B cell (primary cell): ENCODE results near the gene YOD1. TPM values are rescaled to one million over a fixed set of nuclear protein-coding genes. Genes with fewer than 3 reads are reported as not detected.
A peak's percentile ranks its signal among the peaks of the same experiment; 100 is the strongest.

Experiments used
- ATAC-seq: fragments of 200-7000 bp; cut with Tn5 transposase; one replicate; pipeline ENCODE4 v1.10.0; 2021; ENCODE audit warnings: low read depth, mild to moderate bottlenecking, moderate number of reproducible peaks, moderate library complexity
- CTCF ChIA-PET: fragments of 350-600 bp; sonication (Branson Sonifier 250); formaldehyde crosslinking; loops from one replicate; lab custom pipeline; 2021; ENCODE audit warnings: antibody characterized with exemption, inconsistent platforms; lab: Charles Lee
- POLR2A ChIA-PET: fragments of 350-600 bp; sonication (Branson Sonifier 250); formaldehyde crosslinking; loops from one replicate; lab custom pipeline; 2021; ENCODE audit warnings: antibody characterized with exemption; lab: Charles Lee
- DNase-seq: peaks from one replicate; pipeline ENCODE4 v3.0.0; 2013
- H2AFZ ChIP-seq: 2 replicates; pipeline ENCODE4 v1.6.1; 2012; ENCODE audit warnings: mild to moderate bottlenecking, low read depth, low read length; ENCODE audit not compliant: insufficient read depth, poor library complexity, severe bottlenecking
- H3K27ac ChIP-seq, 2 donors: 1 replicate in 1 of 2; 2 replicates in 1 of 2; pipeline ENCODE4 v1.5.1; 2012 to 2013; ENCODE audit warnings: low read length in 2 of 2, mild to moderate bottlenecking in 2 of 2, moderate library complexity in 1 of 2
- H3K27me3 ChIP-seq, 4 experiments: fragments of 200-600 bp in 1 of 4; sonication (generic) in 1 of 4; replicated peaks in 1 of 4; 1 replicate in 2 of 4; 2 replicates in 2 of 4; pipeline versions ENCODE4 v1.6.1 to v1.7.0; 2013 to 2016; ENCODE audit warnings: low read length in 3 of 4, mild to moderate bottlenecking in 2 of 4, mixed read lengths in 1 of 4, moderate library complexity in 1 of 4; ENCODE audit not compliant: insufficient read depth in 4 of 4, control insufficient read depth in 3 of 4; ENCODE audit errors: control extremely low read depth in 1 of 4
- H3K36me3 ChIP-seq, 2 experiments: replicated peaks in 1 of 2; 1 replicate in 1 of 2; 2 replicates in 1 of 2; pipeline versions ENCODE4 v1.6.1 to v1.7.1; 2013; ENCODE audit warnings: low read length in 1 of 2; ENCODE audit not compliant: insufficient read depth in 2 of 2, control insufficient read depth in 1 of 2; ENCODE audit errors: control extremely low read depth in 1 of 2, extremely low read depth in 1 of 2
- H3K4me1 ChIP-seq, 2 donors: fragments of 200-600 bp in 1 of 2; sonication (generic) in 1 of 2; 1 replicate in 1 of 2; 2 replicates in 1 of 2; pipeline versions ENCODE4 v1.5.1 to v1.6.1; 2013 to 2017; ENCODE audit warnings: low read length in 2 of 2; ENCODE audit not compliant: control insufficient read depth in 2 of 2, insufficient read depth in 2 of 2
- H3K4me2 ChIP-seq: replicated peaks from 2 replicates; pipeline ENCODE3; 2012; ENCODE audit warnings: mild to moderate bottlenecking, low read depth, low read length; ENCODE audit not compliant: poor library complexity, severe bottlenecking
- H3K4me3 ChIP-seq, 5 experiments: fragments of 200-600 bp in 1 of 5; sonication (generic) in 1 of 5; 1 replicate in 3 of 5; 2 replicates in 2 of 5; pipeline versions ENCODE4 v1.5.1 to v1.7.0; 2011 to 2016; ENCODE audit warnings: low read length in 4 of 5, mild to moderate bottlenecking in 4 of 5, low read depth in 2 of 5, control low read depth in 1 of 5, moderate library complexity in 1 of 5; ENCODE audit not compliant: insufficient read depth in 1 of 5; ENCODE audit errors: control extremely low read depth in 1 of 5, extremely low read depth in 1 of 5
- H3K79me2 ChIP-seq: fragments of 200-600 bp; sonication (generic); one replicate; pipeline ENCODE4 v1.6.0; 2016; ENCODE audit warnings: low read length; ENCODE audit not compliant: control insufficient read depth, insufficient read depth
- H3K9ac ChIP-seq: fragments of 200-600 bp; sonication (generic); 2 replicates; pipeline ENCODE4 v1.6.1; 2017; ENCODE audit warnings: mild to moderate bottlenecking, low read length, moderate library complexity
- H3K9me3 ChIP-seq, 3 donors: one replicate each; pipeline versions ENCODE4 v1.6.1 to v1.7.1; 2013; ENCODE audit warnings: low read length in 2 of 3; ENCODE audit not compliant: control insufficient read depth in 2 of 3, insufficient read depth in 1 of 3; ENCODE audit errors: control extremely low read depth in 1 of 3
- H4K20me1 ChIP-seq: 2 replicates; pipeline ENCODE4 v1.6.0; 2012; ENCODE audit warnings: mild to moderate bottlenecking, low read length; ENCODE audit not compliant: insufficient read depth, control insufficient read depth, poor library complexity, severe bottlenecking
- H3K27ac Mint-ChIP-seq: one replicate; pipeline ENCODE4 v1.8.0; 2021; ENCODE audit warnings: mixed read lengths
- H3K27me3 Mint-ChIP-seq: one replicate; pipeline ENCODE4 v1.8.0; 2021; ENCODE audit warnings: mixed read lengths
- H3K4me1 Mint-ChIP-seq: one replicate; pipeline ENCODE4 v1.8.0; 2021; ENCODE audit warnings: mixed read lengths
- H3K4me3 Mint-ChIP-seq: one replicate; pipeline ENCODE4 v1.8.0; 2021; ENCODE audit warnings: mixed read lengths
- H3K9me3 Mint-ChIP-seq: one replicate; pipeline ENCODE4 v1.8.0; 2022; ENCODE audit warnings: mixed read lengths; ENCODE audit not compliant: insufficient read depth
- CTCF ChIP-seq: fragments of 200-600 bp; IDR thresholded peaks from one replicate; pipeline ENCODE4 v1.8.0; 2022; ENCODE audit warnings: antibody characterized with exemption, mild to moderate bottlenecking
- EZH2 ChIP-seq: IDR thresholded peaks from 2 replicates; pipeline ENCODE4 v1.6.1; 2012; ENCODE audit warnings: borderline replicate concordance, low read depth, mild to moderate bottlenecking, moderate library complexity, low read length; ENCODE audit not compliant: insufficient read depth, poor library complexity, severe bottlenecking
- WGBS: methylation state at CpG from one replicate; pipeline ENCODE4 v1.1.5; 2013; ENCODE audit warnings: missing lambda C conversion rate; ENCODE audit not compliant: insufficient coverage; 5-methylcytosine and 5-hydroxymethylcytosine counted together
- intact Hi-C: fragments of 100-400 bp; cut with micrococcal nuclease; formaldehyde crosslinking; loops from one replicate; pipeline ENCODE4 v1.10.0; 2022
- polyA plus RNA-seq: library from polyadenylated mRNA; depleted of rRNA; stranded (reverse); fragments of >200 nt; gene quantifications from 2 replicates; pipeline ENCODE4 v1.2.3, GENCODE V29; 2012
- total RNA-seq, 2 donors: library from RNA; stranded (reverse); fragments of 120-200 nt in 1 of 2; gene quantifications; 1 replicate in 1 of 2; 2 replicates in 1 of 2; pipeline versions ENCODE4 v1.2.3 to v1.2.4, GENCODE V29; 2013 to 2022

Gene YOD1
- total and polyA plus RNA-seq, 2 donors (not counting 1 experiment from before 2014, with no cell fraction given) = 2.3 to 9.4 TPM

GRCh38 chr1:207077470-207078377, 26.7 kb upstream of the YOD1 start:
- intact Hi-C loops = loop anchor here (1.0 to 5.0 kb wide), 3 partner anchors 27 to 422 kb away; no protein-coding TSS in a partner anchor
- Histone ChIP-seq H3K9ac (no peak overlapping the region), H3K36me3 (peaks cover 3% of the 10 kb centered on the region in 2 experiments), H4K20me1 (no peaks in the 10 kb centered on the region), H3K4me2 (no peak overlapping the region), H3K79me2 (no peaks in the 10 kb centered on the region), H2AFZ (no peak overlapping the region), H3K4me3 (no peak overlapping the region), H3K27me3 (no peaks in the 10 kb centered on the region), H3K9me3 (no peaks in the 10 kb centered on the region), H3K27ac (no peak overlapping the region), H3K4me1 (no peaks in the 10 kb centered on the region)
- DNase-seq = peak; percentile 83
- Mint-ChIP-seq H3K9me3 (no peaks in the 10 kb centered on the region), H3K27me3 (no peaks in the 10 kb centered on the region), H3K27ac (no peak overlapping the region), H3K4me1 (peaks cover 1% of the 10 kb centered on the region), H3K4me3 (no peak overlapping the region)
- peak; percentile 95 for ATAC-seq
- TF ChIP-seq CTCF (peak; percentile 96), EZH2 (no peak)
- ChIA-PET POLR2A (no interaction called here), CTCF (interaction anchor here (0.7 to 13.0 kb wide), 19 partner anchors 9 to 423 kb away, joined by 3 to 209 read pairs (median 6); partner anchors contain the start of genes C4BPB, PFKFB2 and YOD1)
- 0% methylated on average over 2 of the region's 6 CpGs for WGBS

DNA sequence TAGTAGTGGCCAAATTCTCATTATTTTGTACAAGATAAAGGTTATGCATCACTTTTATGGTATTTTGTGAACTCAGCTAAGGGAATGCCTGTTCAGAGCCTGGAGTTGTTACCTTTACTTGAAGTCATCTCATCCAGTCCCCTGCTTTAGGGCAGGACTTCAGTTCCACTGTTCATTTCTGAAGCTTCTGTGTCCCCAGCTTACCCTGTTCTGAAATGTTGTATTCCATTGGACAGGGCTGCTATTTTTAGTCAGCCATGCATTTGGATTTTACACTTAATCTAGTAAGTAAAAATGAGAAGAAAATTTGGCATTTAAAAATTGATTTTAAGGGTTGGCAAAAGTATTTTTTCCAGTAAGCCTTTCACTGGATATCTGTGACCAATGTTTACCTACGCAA, 26.0 kb upstream of the YOD1 start:
- TF ChIP-seq EZH2 (no peak), CTCF (no peak)
- H3K4me1 ChIP-seq = no peaks in the 10 kb centered on the region
- DNase-seq = no peak
- H3K4me3 Mint-ChIP-seq = no peak overlapping the region
- intact Hi-C loops = loop anchor here (1.0 to 5.0 kb wide), 2 partner anchors 27 to 70 kb away; no protein-coding TSS in a partner anchor
- no peaks in the 10 kb centered on the region for H3K79me2 ChIP-seq
- H3K4me3 ChIP-seq = no peak overlapping the region
- ChIA-PET CTCF (interaction anchor here (0.9 to 4.7 kb wide), 8 partner anchors 23 to 423 kb away, joined by 3 to 54 read pairs (median 5); partner anchors contain the start of genes PFKFB2 and YOD1), POLR2A (no interaction called here)
- H2AFZ ChIP-seq = no peak overlapping the region
- H3K9me3 ChIP-seq = no peaks in the 10 kb centered on the region
- no peaks in the 10 kb centered on the region for H4K20me1 ChIP-seq
- no peaks in the 10 kb centered on the region for H3K9me3 Mint-ChIP-seq
- no peak for ATAC-seq
- H3K4me1 Mint-ChIP-seq = peaks cover 1% of the 10 kb centered on the region
- no peak overlapping the region for H3K9ac ChIP-seq
- H3K27me3 ChIP-seq = no peaks in the 10 kb centered on the region
- no peak overlapping the region for H3K27ac Mint-ChIP-seq
- H3K36me3 ChIP-seq = peaks cover 3 to 10% of the 10 kb centered on the region in 2 experiments
- H3K4me2 ChIP-seq = no peak overlapping the region
- H3K27me3 Mint-ChIP-seq = no peaks in the 10 kb centered on the region
- H3K27ac ChIP-seq = no peak overlapping the region
- WGBS = no CpG with 5 or more reads among the region's 1 CpG
